ENCODE measurements around the gene MCRS1.
"Not testable (repeated sequence)": the region's sequence is repeated elsewhere in the genome, so short reads cannot be mapped to it uniquely, and the experiment has no call there.

The MCRS1 gene

GRCh38 chr12:49612210-49612609, 44.3 kb upstream of the MCRS1 start:
- Histone ChIP-seq H3K4me3 (ENCODE audit: insufficient read depth, low read length, poor library complexity, severe bottlenecking) (no peak overlapping the region), H3K27ac (ENCODE audit: low read depth, low read length) (no peak overlapping the region), H4K20me1 (ENCODE audit: low read depth, low read length) (no peaks in the 10 kb centered on the region), H2AFZ (ENCODE audit: low read depth, low read length, severe bottlenecking) (no peak overlapping the region), H3K27me3 (ENCODE audit: low read length) (no peaks in the 10 kb centered on the region), H3K36me3 (ENCODE audit: low read length) (no peaks in the 10 kb centered on the region), H3K9ac (ENCODE audit: low read length) (no peak overlapping the region), H3F3A (ENCODE audit: insufficient read depth) (no peaks in the 10 kb centered on the region), H3K9me2 (replicated peaks; ENCODE audit: insufficient read depth, low read length) (no peaks in the 10 kb centered on the region), H3K4me2 (ENCODE audit: low read depth, low read length, poor library complexity, severe bottlenecking) (no peak overlapping the region), H3K9me3 (ENCODE audit: insufficient read depth, low read length) (no peaks in the 10 kb centered on the region), H3K79me2 (ENCODE audit: insufficient read depth, low read length) (no peaks in the 10 kb centered on the region)
- TF ChIP-seq CTCF (IDR thresholded peaks at IDR 0.05; ENCODE audit: insufficient read depth, low read length, poor library complexity, severe bottlenecking): no peak
- TF ChIP-seq EZH2phosphoT487 (conservative IDR thresholded peaks at IDR 0.05; ENCODE audit: low read length): no peak

DNA sequence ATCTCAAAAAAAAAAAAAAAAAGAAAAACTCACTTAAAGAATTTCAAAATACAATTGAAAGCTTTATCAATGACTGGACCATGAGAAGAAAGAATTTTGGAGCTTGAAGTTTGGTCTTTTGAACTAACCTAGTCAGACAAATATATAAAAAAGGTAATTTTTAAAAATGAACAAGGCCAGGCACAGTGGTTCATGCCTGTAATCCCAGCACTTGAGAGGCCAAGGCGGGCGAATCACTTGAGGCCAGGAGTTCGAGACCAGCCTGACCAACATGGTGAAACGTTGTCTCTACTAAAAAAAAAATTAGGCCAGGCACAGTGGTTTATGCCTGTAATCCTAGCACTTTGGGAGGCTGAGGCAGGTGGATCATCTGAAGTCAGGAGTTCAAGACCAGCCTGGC, 42.8 kb upstream of the MCRS1 start:
- not testable (repeated sequence) for H3K27me3 ChIP-seq (ENCODE audit: low read length); H3K4me3 ChIP-seq (ENCODE audit: insufficient read depth, low read length, poor library complexity, severe bottlenecking); H4K20me1 ChIP-seq (ENCODE audit: low read depth, low read length); H3K36me3 ChIP-seq (ENCODE audit: low read length); H2AFZ ChIP-seq (ENCODE audit: low read depth, low read length, severe bottlenecking); H3K9ac ChIP-seq (ENCODE audit: low read length); H3K27ac ChIP-seq (ENCODE audit: low read depth, low read length); H3K9me2 ChIP-seq (replicated peaks; ENCODE audit: insufficient read depth, low read length); H3K9me3 ChIP-seq (ENCODE audit: insufficient read depth, low read length); H3F3A ChIP-seq (ENCODE audit: insufficient read depth); H3K4me2 ChIP-seq (ENCODE audit: low read depth, low read length, poor library complexity, severe bottlenecking); H3K79me2 ChIP-seq (ENCODE audit: insufficient read depth, low read length)

DNA sequence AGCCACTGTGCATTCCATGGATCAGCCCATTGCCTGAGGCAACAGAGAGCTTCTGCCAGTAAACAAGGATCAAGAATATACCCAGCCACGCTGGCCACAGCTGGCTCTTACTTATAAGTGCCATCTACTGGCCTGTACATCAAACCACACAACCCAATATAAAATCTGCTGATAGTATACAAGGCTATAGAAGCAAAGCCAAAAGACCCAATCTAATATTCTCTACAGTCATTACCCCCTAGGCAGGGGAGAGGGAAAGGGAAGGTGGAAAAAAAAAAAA, 41.9 kb upstream of the MCRS1 start:
- no peaks in the 10 kb centered on the region for H3K9me3 ChIP-seq (ENCODE audit: insufficient read depth, low read length)
- TF ChIP-seq EZH2phosphoT487 (conservative IDR thresholded peaks at IDR 0.05; ENCODE audit: low read length): no peak
- no peak for TF ChIP-seq CTCF (IDR thresholded peaks at IDR 0.05; ENCODE audit: insufficient read depth, low read length, poor library complexity, severe bottlenecking)
- H3K4me2 ChIP-seq (ENCODE audit: low read depth, low read length, poor library complexity, severe bottlenecking): no peak overlapping the region
- H3K9ac ChIP-seq (ENCODE audit: low read length): no peak overlapping the region
- H3K27me3 ChIP-seq (ENCODE audit: low read length): no peaks in the 10 kb centered on the region
- no peak overlapping the region for H2AFZ ChIP-seq (ENCODE audit: low read depth, low read length, severe bottlenecking)
- H3K27ac ChIP-seq (ENCODE audit: low read depth, low read length): no peak overlapping the region
- H3K36me3 ChIP-seq (ENCODE audit: low read length): no peaks in the 10 kb centered on the region
- H3F3A ChIP-seq (ENCODE audit: insufficient read depth): no peaks in the 10 kb centered on the region
- H3K79me2 ChIP-seq (ENCODE audit: insufficient read depth, low read length): no peaks in the 10 kb centered on the region
- H4K20me1 ChIP-seq (ENCODE audit: low read depth, low read length): no peaks in the 10 kb centered on the region
- H3K4me3 ChIP-seq (ENCODE audit: insufficient read depth, low read length, poor library complexity, severe bottlenecking): no peak overlapping the region
- H3K9me2 ChIP-seq (replicated peaks; ENCODE audit: insufficient read depth, low read length): no peaks in the 10 kb centered on the region

GRCh38 chr12:49609059-49609874, 41.3 kb upstream of the MCRS1 start:
- TF ChIP-seq EZH2phosphoT487 (conservative IDR thresholded peaks at IDR 0.05; ENCODE audit: low read length): no peak
- TF ChIP-seq CTCF (IDR thresholded peaks at IDR 0.05; ENCODE audit: insufficient read depth, low read length, poor library complexity, severe bottlenecking): no peak
- Histone ChIP-seq H3K4me2 (ENCODE audit: low read depth, low read length, poor library complexity, severe bottlenecking) (no peak overlapping the region), H3K4me3 (ENCODE audit: insufficient read depth, low read length, poor library complexity, severe bottlenecking) (no peak overlapping the region), H3K9ac (ENCODE audit: low read length) (no peak overlapping the region), H3K79me2 (ENCODE audit: insufficient read depth, low read length) (no peaks in the 10 kb centered on the region), H3K9me2 (replicated peaks; ENCODE audit: insufficient read depth, low read length) (no peaks in the 10 kb centered on the region), H3K27ac (ENCODE audit: low read depth, low read length) (no peak overlapping the region), H3K36me3 (ENCODE audit: low read length) (no peaks in the 10 kb centered on the region), H3F3A (ENCODE audit: insufficient read depth) (no peaks in the 10 kb centered on the region), H3K9me3 (ENCODE audit: insufficient read depth, low read length) (no peaks in the 10 kb centered on the region), H2AFZ (ENCODE audit: low read depth, low read length, severe bottlenecking) (no peak overlapping the region), H4K20me1 (ENCODE audit: low read depth, low read length) (no peaks in the 10 kb centered on the region), H3K27me3 (ENCODE audit: low read length) (no peaks in the 10 kb centered on the region)

- H2AFZ ChIP-seq (ENCODE audit: low read depth, low read length, severe bottlenecking); H3K36me3 ChIP-seq (ENCODE audit: low read length); H3K9me3 ChIP-seq (ENCODE audit: insufficient read depth, low read length); H3K4me2 ChIP-seq (ENCODE audit: low read depth, low read length, poor library complexity, severe bottlenecking); H3K9ac ChIP-seq (ENCODE audit: low read length); H3K4me3 ChIP-seq (ENCODE audit: insufficient read depth, low read length, poor library complexity, severe bottlenecking); H3F3A ChIP-seq (ENCODE audit: insufficient read depth); H3K27ac ChIP-seq (ENCODE audit: low read depth, low read length); H4K20me1 ChIP-seq (ENCODE audit: low read depth, low read length); H3K79me2 ChIP-seq (ENCODE audit: insufficient read depth, low read length); H3K27me3 ChIP-seq (ENCODE audit: low read length); H3K9me2 ChIP-seq (replicated peaks; ENCODE audit: insufficient read depth, low read length): not testable (repeated sequence)
Measured at GRCh38 chr12:49605539-49605938, 37.6 kb upstream of the MCRS1 start, which contains the start of gene FAM186B. Gene FAM186B, minus strand, starts transcription at chr12:49605639. Its CDS starts 162 bp downstream, at chr12:49605477.
